ENCODE data around the gene C12orf75.
"Not testable (repeated sequence)": the region's sequence is repeated elsewhere in the genome, so short reads cannot be mapped to it uniquely, and the experiment has no call there.

Gene C12orf75

GRCh38 chr12:105304626-105305025, 25.9 kb upstream of the C12orf75 start:
- not testable (repeated sequence) for H3K9me3 ChIP-seq (replicated peaks in 1 of 2; ENCODE audit: control insufficient read depth in 2 of 2, insufficient read depth in 1 of 2, low read depth in 1 of 2, low read length in 2 of 2); H3K79me1 ChIP-seq (ENCODE audit: low read depth, low read length); H2AFZ ChIP-seq (ENCODE audit: low read length); DNase-seq (ENCODE audit: low spot score); H3K27ac ChIP-seq (replicated peaks; ENCODE audit: low read length); H3K9ac ChIP-seq (ENCODE audit: low read depth, low read length, poor library complexity); H3K36me3 ChIP-seq (replicated peaks in 1 of 2; ENCODE audit: control insufficient read depth in 2 of 2, insufficient read depth in 2 of 2, low read length in 2 of 2); H2BK5ac ChIP-seq (ENCODE audit: low read length); H3K18ac ChIP-seq (ENCODE audit: low read length); H2AK5ac ChIP-seq (ENCODE audit: low read depth, low read length); H2BK12ac ChIP-seq (ENCODE audit: low read length); H3K4me3 ChIP-seq (ENCODE audit: low read length in 2 of 2); H3K4me1 ChIP-seq (ENCODE audit: control insufficient read depth in 2 of 2, insufficient read depth in 1 of 2, low read depth in 1 of 2, low read length in 2 of 2); H4K91ac ChIP-seq (ENCODE audit: low read depth, low read length, poor library complexity); H3K14ac ChIP-seq (ENCODE audit: low read length); H2BK120ac ChIP-seq (ENCODE audit: low read depth, low read length); H3K4me2 ChIP-seq (ENCODE audit: insufficient read depth, low read length, poor library complexity, severe bottlenecking); H4K8ac ChIP-seq (ENCODE audit: low read depth, low read length); H3K4ac ChIP-seq (ENCODE audit: low read length); H2BK15ac ChIP-seq (ENCODE audit: low read length); H3K27me3 ChIP-seq (ENCODE audit: control insufficient read depth in 3 of 3, insufficient read depth in 3 of 3, low read depth in 1 of 3, low read length in 3 of 3); H3K23ac ChIP-seq (ENCODE audit: low read depth, low read length, poor library complexity)
- no CpG with 5 or more reads among the region's 2 CpGs for WGBS, 2 donors (ENCODE audit: extremely low coverage in 2 of 2, insufficient read length in 2 of 2, insufficient replicate concordance in 1 of 2)

GRCh38 chr12:105307601-105308314, 22.7 kb upstream of the C12orf75 start:
- not testable (repeated sequence) for H2BK15ac ChIP-seq (ENCODE audit: low read length); H2BK5ac ChIP-seq (ENCODE audit: low read length); H3K4ac ChIP-seq (ENCODE audit: low read length); H3K23ac ChIP-seq (ENCODE audit: low read depth, low read length, poor library complexity); H3K79me1 ChIP-seq (ENCODE audit: low read depth, low read length); H2BK120ac ChIP-seq (ENCODE audit: low read depth, low read length); H3K27me3 ChIP-seq (ENCODE audit: control insufficient read depth in 3 of 3, insufficient read depth in 3 of 3, low read depth in 1 of 3, low read length in 3 of 3); H2BK12ac ChIP-seq (ENCODE audit: low read length); H3K14ac ChIP-seq (ENCODE audit: low read length); H3K9me3 ChIP-seq (replicated peaks in 1 of 2; ENCODE audit: control insufficient read depth in 2 of 2, insufficient read depth in 1 of 2, low read depth in 1 of 2, low read length in 2 of 2); H3K27ac ChIP-seq (replicated peaks; ENCODE audit: low read length); H3K36me3 ChIP-seq (replicated peaks in 1 of 2; ENCODE audit: control insufficient read depth in 2 of 2, insufficient read depth in 2 of 2, low read length in 2 of 2); H3K18ac ChIP-seq (ENCODE audit: low read length); H3K4me2 ChIP-seq (ENCODE audit: insufficient read depth, low read length, poor library complexity, severe bottlenecking); H3K9ac ChIP-seq (ENCODE audit: low read depth, low read length, poor library complexity); H2AK5ac ChIP-seq (ENCODE audit: low read depth, low read length); H3K4me3 ChIP-seq (ENCODE audit: low read length in 2 of 2); H3K4me1 ChIP-seq (ENCODE audit: control insufficient read depth in 2 of 2, insufficient read depth in 1 of 2, low read depth in 1 of 2, low read length in 2 of 2); H4K8ac ChIP-seq (ENCODE audit: low read depth, low read length); H2AFZ ChIP-seq (ENCODE audit: low read length); H4K91ac ChIP-seq (ENCODE audit: low read depth, low read length, poor library complexity); DNase-seq (ENCODE audit: low spot score)
- WGBS, 2 donors (ENCODE audit: extremely low coverage in 2 of 2, insufficient read length in 2 of 2, insufficient replicate concordance in 1 of 2) = no CpG with 5 or more reads among the region's 6 CpGs

- WGBS, 2 donors (ENCODE audit: extremely low coverage in 2 of 2, insufficient read length in 2 of 2, insufficient replicate concordance in 1 of 2) = no CpG with 5 or more reads among the region's 4 CpGs
- H3K9ac ChIP-seq (ENCODE audit: low read depth, low read length, poor library complexity); H4K8ac ChIP-seq (ENCODE audit: low read depth, low read length); H2AK5ac ChIP-seq (ENCODE audit: low read depth, low read length); H2AFZ ChIP-seq (ENCODE audit: low read length); H3K4ac ChIP-seq (ENCODE audit: low read length); H3K36me3 ChIP-seq (replicated peaks in 1 of 2; ENCODE audit: control insufficient read depth in 2 of 2, insufficient read depth in 2 of 2, low read length in 2 of 2); H2BK15ac ChIP-seq (ENCODE audit: low read length); H3K14ac ChIP-seq (ENCODE audit: low read length); H3K27me3 ChIP-seq (ENCODE audit: control insufficient read depth in 3 of 3, insufficient read depth in 3 of 3, low read depth in 1 of 3, low read length in 3 of 3); H3K4me2 ChIP-seq (ENCODE audit: insufficient read depth, low read length, poor library complexity, severe bottlenecking); H2BK12ac ChIP-seq (ENCODE audit: low read length); H3K18ac ChIP-seq (ENCODE audit: low read length); H3K79me1 ChIP-seq (ENCODE audit: low read depth, low read length); DNase-seq (ENCODE audit: low spot score); H3K4me1 ChIP-seq (ENCODE audit: control insufficient read depth in 2 of 2, insufficient read depth in 1 of 2, low read depth in 1 of 2, low read length in 2 of 2); H3K4me3 ChIP-seq (ENCODE audit: low read length in 2 of 2); H4K91ac ChIP-seq (ENCODE audit: low read depth, low read length, poor library complexity); H2BK5ac ChIP-seq (ENCODE audit: low read length); H3K27ac ChIP-seq (replicated peaks; ENCODE audit: low read length); H3K23ac ChIP-seq (ENCODE audit: low read depth, low read length, poor library complexity); H2BK120ac ChIP-seq (ENCODE audit: low read depth, low read length); H3K9me3 ChIP-seq (replicated peaks in 1 of 2; ENCODE audit: control insufficient read depth in 2 of 2, insufficient read depth in 1 of 2, low read depth in 1 of 2, low read length in 2 of 2): not testable (repeated sequence)
Measured at GRCh38 chr12:105308839-105309238, 21.7 kb upstream of the C12orf75 start.

GRCh38 chr12:105309384-105309783, 21.1 kb upstream of the C12orf75 start:
- not testable (repeated sequence) for H3K4me1 ChIP-seq (ENCODE audit: control insufficient read depth in 2 of 2, insufficient read depth in 1 of 2, low read depth in 1 of 2, low read length in 2 of 2); H2BK12ac ChIP-seq (ENCODE audit: low read length); H2BK15ac ChIP-seq (ENCODE audit: low read length); H4K8ac ChIP-seq (ENCODE audit: low read depth, low read length); H2AFZ ChIP-seq (ENCODE audit: low read length); H3K4ac ChIP-seq (ENCODE audit: low read length); DNase-seq (ENCODE audit: low spot score); H3K14ac ChIP-seq (ENCODE audit: low read length); H3K27me3 ChIP-seq (ENCODE audit: control insufficient read depth in 3 of 3, insufficient read depth in 3 of 3, low read depth in 1 of 3, low read length in 3 of 3); H3K79me1 ChIP-seq (ENCODE audit: low read depth, low read length); H3K18ac ChIP-seq (ENCODE audit: low read length); H3K4me3 ChIP-seq (ENCODE audit: low read length in 2 of 2); H2BK120ac ChIP-seq (ENCODE audit: low read depth, low read length); H3K27ac ChIP-seq (replicated peaks; ENCODE audit: low read length); H2AK5ac ChIP-seq (ENCODE audit: low read depth, low read length); H4K91ac ChIP-seq (ENCODE audit: low read depth, low read length, poor library complexity); H3K4me2 ChIP-seq (ENCODE audit: insufficient read depth, low read length, poor library complexity, severe bottlenecking); H3K23ac ChIP-seq (ENCODE audit: low read depth, low read length, poor library complexity); H2BK5ac ChIP-seq (ENCODE audit: low read length); H3K9me3 ChIP-seq (replicated peaks in 1 of 2; ENCODE audit: control insufficient read depth in 2 of 2, insufficient read depth in 1 of 2, low read depth in 1 of 2, low read length in 2 of 2); H3K9ac ChIP-seq (ENCODE audit: low read depth, low read length, poor library complexity); H3K36me3 ChIP-seq (replicated peaks in 1 of 2; ENCODE audit: control insufficient read depth in 2 of 2, insufficient read depth in 2 of 2, low read length in 2 of 2)
- WGBS, 2 donors (ENCODE audit: extremely low coverage in 2 of 2, insufficient read length in 2 of 2, insufficient replicate concordance in 1 of 2) = no CpG with 5 or more reads among the region's 3 CpGs

Measured in neuronal stem cell (in vitro differentiated cells).